ENCODE measurements around the gene STPG1.

DNA sequence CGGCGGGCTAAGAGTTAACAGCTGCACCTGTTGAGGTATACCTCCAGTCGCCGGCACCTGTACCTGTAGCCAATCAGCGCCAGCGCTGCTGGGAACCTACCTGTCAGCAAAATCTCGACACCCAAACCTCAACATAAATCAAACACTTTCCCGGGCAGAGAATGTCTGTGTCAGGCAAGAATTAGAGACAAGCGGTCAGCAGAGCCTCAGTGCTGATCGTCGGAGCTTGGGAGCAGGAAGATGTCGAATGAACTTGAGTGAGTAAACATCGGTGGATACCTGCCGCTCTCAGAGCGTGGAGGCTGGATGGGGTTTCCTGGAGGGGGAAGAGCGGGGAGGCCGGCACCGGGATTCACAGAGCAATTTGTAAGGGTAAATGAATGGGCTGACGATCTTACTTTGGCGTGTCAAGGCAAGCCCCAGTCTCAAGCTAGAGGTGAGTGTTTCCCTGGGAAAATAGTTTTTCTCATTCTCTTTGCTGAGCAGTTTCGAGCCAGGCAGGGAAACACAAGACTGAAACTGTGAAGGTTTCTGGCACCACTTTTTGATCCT is 94.2 kb downstream of the STPG1 start, which contains the start of gene GRHL3:
- TF ChIP-seq, protein P1, sequence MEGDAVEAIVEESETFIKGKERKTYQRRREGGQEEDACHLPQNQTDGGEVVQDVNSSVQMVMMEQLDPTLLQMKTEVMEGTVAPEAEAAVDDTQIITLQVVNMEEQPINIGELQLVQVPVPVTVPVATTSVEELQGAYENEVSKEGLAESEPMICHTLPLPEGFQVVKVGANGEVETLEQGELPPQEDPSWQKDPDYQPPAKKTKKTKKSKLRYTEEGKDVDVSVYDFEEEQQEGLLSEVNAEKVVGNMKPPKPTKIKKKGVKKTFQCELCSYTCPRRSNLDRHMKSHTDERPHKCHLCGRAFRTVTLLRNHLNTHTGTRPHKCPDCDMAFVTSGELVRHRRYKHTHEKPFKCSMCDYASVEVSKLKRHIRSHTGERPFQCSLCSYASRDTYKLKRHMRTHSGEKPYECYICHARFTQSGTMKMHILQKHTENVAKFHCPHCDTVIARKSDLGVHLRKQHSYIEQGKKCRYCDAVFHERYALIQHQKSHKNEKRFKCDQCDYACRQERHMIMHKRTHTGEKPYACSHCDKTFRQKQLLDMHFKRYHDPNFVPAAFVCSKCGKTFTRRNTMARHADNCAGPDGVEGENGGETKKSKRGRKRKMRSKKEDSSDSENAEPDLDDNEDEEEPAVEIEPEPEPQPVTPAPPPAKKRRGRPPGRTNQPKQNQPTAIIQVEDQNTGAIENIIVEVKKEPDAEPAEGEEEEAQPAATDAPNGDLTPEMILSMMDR (IDR thresholded peaks at IDR 0.05): no peak
- no peak for TF ChIP-seq POLR2AphosphoS5 (IDR thresholded peaks at IDR 0.05)
- no peak for TF ChIP-seq EP300 (IDR thresholded peaks at IDR 0.05)
